Brain microvascular endothelial cell (primary cell): Measurements from ENCODE around the gene NOP9.
A peak's percentile ranks its signal among the peaks of the same experiment; 100 is the strongest.

Experiments
- DNase-seq: peaks from one replicate; pipeline ENCODE4 v3.0.0-alpha.2; 2020
- H3K27ac ChIP-seq: fragments of 250-450 bp; sonication (Bioruptor Pico); 2 replicates; pipeline ENCODE4 v1.5.1; 2020; ENCODE audit warnings: mild to moderate bottlenecking, moderate library complexity
- H3K27me3 ChIP-seq: fragments of 250-450 bp; sonication (Bioruptor Pico); replicated peaks from 2 replicates; pipeline ENCODE4 v1.5.1; 2020; ENCODE audit warnings: mild to moderate bottlenecking
- H3K36me3 ChIP-seq: fragments of 250-450 bp; sonication (Bioruptor Pico); replicated peaks from 2 replicates; pipeline ENCODE4 v1.5.1; 2020; ENCODE audit warnings: mild to moderate bottlenecking
- H3K4me3 ChIP-seq: 2 replicates; pipeline ENCODE4 v1.5.1; 2011; ENCODE audit warnings: low read depth, mild to moderate bottlenecking, control low read depth, low read length, moderate library complexity
- CTCF ChIP-seq: IDR thresholded peaks from 2 replicates; pipeline ENCODE4 v1.5.1; 2011; ENCODE audit warnings: low read depth, mild to moderate bottlenecking, moderate library complexity, low read length, control low read depth, inconsistent platforms; ENCODE audit errors: missing control alignments
- in situ Hi-C: cut with HindIII; loops from 2 replicates; pipeline ENCODE4 v1.10.0; 2017; ENCODE audit warnings: low sequenced_read_pairs, low pct_ligation_motif_present

NOP9 gene

DNA sequence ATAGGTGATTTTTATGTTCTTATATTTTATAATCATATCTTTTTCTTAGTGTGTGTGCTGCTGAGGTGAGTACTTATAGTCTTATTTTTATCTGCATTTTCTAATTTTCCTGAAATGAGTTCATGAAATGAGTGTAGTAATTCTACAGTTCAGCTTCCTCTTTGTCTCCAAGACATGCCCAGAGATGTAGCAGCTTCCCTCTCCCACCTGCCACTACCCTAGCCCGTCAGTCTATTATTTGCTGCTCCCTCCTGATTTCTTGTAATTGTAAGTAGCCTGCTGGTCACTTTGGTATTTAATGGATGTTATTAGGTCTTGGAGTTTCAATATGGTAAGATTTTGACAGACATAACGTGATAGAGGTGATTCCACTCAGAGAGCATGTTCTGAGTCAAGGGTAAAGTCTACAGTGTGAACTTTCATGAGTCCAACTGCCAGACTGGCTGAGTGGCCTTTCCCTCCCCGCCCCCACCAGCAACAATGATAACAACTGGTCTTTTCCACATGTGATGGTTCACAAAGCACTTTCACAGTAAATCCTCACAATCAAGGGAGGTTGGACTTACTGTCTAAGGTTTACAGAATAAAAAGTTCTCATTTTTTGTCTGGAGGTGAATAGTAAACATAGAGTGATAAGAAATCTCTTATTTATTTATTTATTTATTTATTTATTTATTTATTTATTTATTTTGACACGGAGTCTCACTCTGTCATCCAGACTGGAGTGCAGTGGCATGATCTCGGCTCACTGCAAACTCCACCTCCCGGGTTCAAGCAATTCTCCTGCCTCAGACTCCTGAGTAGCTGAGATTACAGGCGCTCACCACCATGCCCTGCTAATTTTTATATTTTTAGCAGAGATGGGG, 44.4 kb downstream of the NOP9 start:
- Histone ChIP-seq H3K4me3 (no peak overlapping the region), H3K36me3 (no peaks in the 10 kb centered on the region), H3K27ac (no peak overlapping the region), H3K27me3 (peaks cover 10% of the 10 kb centered on the region)
- TF ChIP-seq CTCF, result no peak
- in situ Hi-C loops, result no loop called here
- DNase-seq, result no peak

DNA sequence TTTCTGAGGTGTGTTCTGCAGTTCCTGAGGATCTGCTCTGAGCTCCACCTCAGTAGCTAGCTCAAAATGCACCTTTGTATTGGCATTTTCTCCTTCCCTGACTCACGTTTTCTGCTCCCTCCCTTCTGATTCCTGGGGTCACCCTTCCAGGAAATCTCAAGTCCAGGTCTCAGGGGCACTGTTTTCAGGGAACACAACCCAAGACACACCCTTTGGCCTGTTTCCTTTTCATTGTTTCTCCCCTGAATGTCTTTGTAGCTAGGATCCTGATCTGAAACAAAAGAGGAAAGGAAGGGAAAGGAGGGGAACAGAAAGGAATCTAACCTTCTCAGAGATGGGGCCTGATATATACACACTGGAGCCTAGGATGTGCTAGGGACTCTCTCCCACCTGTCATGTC, 47.5 kb downstream of the NOP9 start:
- Histone ChIP-seq H3K27ac (no peak overlapping the region), H3K4me3 (no peak overlapping the region), H3K36me3 (no peaks in the 10 kb centered on the region), H3K27me3 (peaks cover 14% of the 10 kb centered on the region)
- TF ChIP-seq CTCF, result no peak
- in situ Hi-C loops, result no loop called here
- DNase-seq, result no peak

DNA sequence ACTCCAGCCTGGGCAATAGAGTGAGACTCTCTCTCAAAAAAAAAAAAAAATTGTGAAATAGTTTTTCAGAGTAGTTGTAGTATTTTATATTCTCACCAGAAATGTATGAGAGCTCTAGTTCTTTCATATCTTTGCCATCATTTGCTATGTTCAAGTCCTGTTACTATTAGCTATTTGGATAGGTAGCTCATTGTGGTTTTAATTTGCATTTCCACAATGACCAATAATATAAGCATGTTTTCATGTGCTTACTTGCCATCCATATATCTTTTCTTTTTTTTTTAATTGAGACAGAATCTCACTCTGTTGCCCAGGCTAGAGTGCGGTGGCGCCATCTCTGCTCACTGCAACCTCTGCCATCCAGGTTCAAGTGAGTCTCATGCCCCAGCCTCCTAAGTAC, 48.5 kb downstream of the NOP9 start:
- no peak overlapping the region for H3K27ac ChIP-seq
- no peaks in the 10 kb centered on the region for H3K36me3 ChIP-seq
- no peak for DNase-seq
- in situ Hi-C loops, result no loop called here
- TF ChIP-seq CTCF, result no peak
- H3K27me3 ChIP-seq, result peaks cover 14% of the 10 kb centered on the region
- H3K4me3 ChIP-seq, result no peak overlapping the region

DNA sequence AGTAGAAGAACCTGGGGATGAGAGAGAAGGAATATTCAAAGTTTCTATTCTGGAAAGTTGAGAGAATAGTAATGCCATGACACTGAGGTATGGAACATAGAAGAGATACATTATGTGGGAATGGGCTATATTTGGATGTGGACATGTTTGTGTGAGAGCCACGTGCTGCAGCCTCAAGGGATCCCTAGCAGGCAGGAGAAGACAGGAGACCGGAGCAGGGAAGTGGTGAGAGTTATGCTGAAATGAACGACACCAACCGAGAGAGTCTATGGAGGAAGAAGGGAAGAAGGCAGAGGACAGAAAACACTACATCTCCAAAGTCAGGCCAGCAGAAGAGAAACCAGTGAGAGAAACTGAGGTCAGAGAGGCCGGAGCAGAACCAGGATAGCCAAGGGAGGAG, 50.1 kb downstream of the NOP9 start:
- Histone ChIP-seq H3K36me3 (no peaks in the 10 kb centered on the region), H3K27me3 (peaks cover 14% of the 10 kb centered on the region), H3K27ac (no peak overlapping the region), H3K4me3 (no peak overlapping the region)
- no peak for TF ChIP-seq CTCF
- in situ Hi-C loops, result no loop called here
- no peak for DNase-seq

DNA sequence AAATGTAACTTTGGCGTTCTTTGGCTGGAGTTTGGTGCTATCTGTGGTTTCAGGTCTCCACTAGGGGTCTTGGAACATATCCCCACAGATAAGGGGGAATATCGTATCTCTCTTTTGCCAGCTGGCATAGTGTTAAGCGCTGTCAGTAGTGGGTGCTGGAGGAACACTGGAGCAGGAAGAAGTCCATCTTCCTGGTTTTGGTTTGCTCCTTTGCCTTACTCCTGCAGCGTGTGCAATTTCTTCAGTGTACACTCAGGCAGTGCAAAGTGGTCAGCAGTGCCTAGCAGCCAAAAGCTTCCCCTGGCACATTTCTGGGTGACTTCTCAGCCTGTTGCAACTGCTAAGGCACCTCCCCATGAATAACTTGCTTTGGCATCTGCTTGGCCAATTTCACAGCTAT, 51.9 kb downstream of the NOP9 start:
- in situ Hi-C loops, result no loop called here
- no peak for DNase-seq
- H3K4me3 ChIP-seq, result no peak overlapping the region

More for the DNA sequence above, 51.9 kb downstream of the NOP9 start:
- Histone ChIP-seq H3K27ac (no peak overlapping the region), H3K27me3 (peaks cover 14% of the 10 kb centered on the region), H3K36me3 (no peaks in the 10 kb centered on the region)
- TF ChIP-seq CTCF, result peak; percentile 33
